ENCODE data around the gene SLC9A9. TPM values are rescaled to one million over a fixed set of nuclear protein-coding genes. Genes with fewer than 3 reads are reported as not detected.

Gene SLC9A9
- polyA plus RNA-seq, 3 donors: 5.8 to 6.8 (median 6.4) TPM

DNA sequence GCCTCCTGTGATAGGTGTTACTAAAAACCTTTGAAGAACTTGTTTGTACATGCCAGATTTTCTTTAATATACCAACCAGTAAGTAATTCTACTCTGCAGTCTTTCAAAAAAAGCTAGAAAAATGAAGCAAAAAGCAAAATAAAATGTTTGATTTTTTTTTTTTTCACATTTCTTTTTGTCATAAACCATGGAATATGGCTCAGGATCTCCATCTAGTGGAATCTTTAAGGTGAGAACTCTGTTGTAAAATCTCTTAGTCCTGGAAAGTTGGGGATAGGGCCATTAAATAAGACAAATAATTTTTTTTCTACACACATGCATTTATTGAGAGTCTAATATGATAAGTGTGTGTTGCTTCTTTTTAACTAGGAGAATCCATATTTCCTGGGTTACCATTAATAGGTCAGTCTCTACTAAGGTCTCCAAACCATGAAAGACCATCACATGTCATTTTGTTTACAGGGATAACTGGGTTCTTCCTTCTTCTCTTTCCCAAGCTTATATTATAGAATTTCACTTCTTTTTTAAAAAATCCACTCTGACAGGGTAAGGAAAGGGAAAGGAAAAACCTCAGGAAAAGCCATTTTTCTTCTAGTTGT lies 84.6 kb downstream of the SLC9A9 start:
- no peak for DNase-seq (ENCODE audit: low read depth in 3 of 3, low spot score in 2 of 3)

DNA sequence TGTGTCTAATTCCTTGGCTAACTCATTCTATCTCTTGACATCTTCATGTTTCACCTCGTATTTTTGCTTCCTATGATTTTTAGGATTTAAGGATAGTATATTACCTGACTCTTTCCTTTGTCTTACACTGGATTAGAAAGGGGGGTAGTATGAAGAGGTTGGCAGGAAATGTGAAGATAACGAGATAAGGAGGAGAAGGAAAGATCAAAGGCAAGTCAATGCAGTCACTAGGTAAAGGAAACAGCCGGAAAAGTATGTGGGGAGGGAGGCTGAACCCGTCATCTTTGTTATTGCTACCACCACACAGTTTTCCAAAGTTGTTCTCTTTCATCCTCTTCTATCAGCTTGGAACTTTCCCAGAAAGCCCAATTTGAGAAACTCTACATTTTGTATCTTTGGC lies 90.6 kb downstream of the SLC9A9 start:
- DNase-seq (ENCODE audit: low read depth in 3 of 3, low spot score in 2 of 3): no peak

DNA sequence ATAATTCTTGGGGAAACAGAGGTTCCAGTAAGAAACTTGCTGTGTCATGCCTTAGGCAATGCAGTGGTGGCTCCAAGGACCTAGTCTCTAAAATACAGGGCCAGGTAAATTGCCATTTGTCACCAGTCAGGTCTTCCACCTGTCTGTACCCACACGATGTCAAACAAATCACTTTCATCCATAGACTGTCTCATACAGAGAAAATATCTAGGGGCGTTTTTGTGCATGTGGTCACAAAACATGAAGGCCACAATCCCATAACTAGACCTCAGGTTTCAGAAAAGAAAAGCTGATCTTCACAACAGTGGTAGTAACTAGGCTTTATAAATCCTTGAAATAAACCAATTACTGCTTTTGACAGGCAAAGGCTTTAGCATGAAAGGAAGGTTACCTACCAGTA lies 92.3 kb downstream of the SLC9A9 start:
- DNase-seq (ENCODE audit: low read depth in 3 of 3, low spot score in 2 of 3): no peak

DNA sequence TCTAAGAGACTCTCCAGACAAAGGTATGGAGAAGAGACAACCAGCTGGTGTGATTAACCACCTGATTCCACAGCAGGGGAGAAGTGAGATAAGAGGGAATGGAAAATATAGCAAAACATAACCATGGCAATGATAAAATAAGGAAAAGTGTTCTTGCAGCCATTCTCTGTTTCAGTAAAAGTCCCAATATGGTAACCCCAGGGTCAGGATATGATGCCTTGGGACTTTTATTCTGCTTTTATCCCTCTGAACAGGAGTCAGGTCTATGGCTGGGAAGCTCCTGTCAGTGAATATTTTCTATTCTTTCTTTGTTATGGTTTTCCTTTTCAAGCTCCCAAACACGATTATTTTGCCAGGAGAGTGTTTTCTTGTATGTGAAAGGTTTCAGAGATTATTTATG lies 94.2 kb downstream of the SLC9A9 start:
- DNase-seq (ENCODE audit: low read depth in 3 of 3, low spot score in 2 of 3): no peak

DNA sequence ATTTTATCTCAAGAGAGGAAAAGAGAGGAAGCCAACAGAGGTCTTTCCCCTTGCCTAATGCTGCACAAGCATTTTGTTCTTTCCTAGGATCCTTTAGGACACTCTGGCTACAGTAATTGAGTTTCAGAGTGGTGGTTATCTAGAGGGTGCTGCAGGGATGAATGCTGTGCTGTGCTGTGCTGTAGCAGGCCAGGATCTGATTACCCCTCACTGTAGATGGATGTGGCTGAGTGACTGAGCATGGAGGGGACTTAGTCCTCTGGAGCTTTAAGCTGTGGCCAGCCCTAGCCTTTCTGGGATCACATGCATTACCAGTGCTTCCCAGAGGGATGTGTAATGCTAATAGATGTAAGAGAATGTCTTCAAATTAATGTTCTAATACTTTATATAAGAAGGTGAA lies 94.8 kb downstream of the SLC9A9 start:
- DNase-seq (ENCODE audit: low read depth in 3 of 3, low spot score in 2 of 3): no peak

DNA sequence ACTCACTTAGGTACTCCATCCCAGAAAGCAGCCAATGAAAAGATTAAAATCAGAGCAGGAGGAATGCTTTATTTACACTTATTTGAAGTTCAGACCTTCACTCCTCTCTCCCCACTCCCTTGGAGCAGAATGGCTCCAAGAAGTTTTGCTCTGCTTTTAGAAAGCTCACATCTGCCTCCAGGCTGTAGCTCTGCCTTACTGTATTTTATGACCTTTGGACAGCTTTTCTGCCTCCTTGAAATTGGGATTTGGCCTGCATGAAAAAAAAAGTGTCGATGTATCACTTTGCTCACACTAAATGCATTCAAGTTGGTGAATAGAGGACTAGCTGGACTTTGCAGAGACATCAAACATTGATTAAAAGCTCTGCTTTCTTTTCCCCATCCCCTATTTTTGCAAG lies 95.3 kb downstream of the SLC9A9 start:
- no peak for DNase-seq (ENCODE audit: low read depth in 3 of 3, low spot score in 2 of 3)

DNA sequence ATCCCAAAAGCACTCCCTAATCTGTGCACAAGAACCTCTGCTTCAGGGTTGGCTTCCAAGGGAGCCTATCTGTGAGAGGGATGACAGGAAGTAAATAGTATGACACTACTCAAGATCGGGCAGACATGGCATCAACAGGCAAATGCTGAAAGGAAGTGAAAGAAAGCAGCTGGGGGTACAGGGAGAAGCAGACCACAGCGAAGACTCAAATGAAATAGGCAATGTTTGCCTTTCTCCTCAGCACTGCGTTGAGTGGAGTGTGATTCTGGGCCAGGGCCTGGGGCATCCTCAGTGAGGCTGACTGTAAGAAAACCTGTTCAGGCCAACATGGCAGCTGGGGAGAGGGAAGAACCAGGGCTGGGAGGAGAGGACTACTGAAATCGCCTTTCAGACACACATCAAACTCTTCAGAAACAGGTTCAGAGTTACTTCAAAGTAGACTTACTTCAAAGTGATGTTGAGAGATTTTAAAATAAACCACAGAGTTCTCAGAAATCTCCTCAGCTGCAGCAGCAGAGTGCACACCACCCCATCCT lies 96.6 kb downstream of the SLC9A9 start:
- no peak for DNase-seq (ENCODE audit: low read depth in 3 of 3, low spot score in 2 of 3)

DNA sequence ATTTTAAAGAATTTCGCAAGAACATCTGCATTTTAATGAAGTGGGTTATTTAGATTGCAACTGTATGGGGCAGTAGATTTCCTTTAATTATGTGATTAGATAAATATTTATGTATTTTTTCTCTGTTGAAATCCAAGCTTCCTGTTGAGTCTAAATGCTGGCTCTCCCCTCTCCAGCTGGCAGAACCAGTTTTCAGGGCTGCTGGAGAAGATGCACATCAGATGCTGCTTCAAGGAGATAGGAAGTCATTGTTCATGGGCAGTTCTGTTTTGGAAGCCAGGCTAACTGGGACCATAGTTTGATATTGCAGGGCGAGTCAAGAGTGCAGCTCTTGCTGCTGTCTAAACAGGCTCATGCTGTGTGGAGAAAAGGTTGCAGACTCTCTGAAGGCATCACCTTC lies 97.4 kb downstream of the SLC9A9 start:
- no peak for DNase-seq (ENCODE audit: low read depth in 3 of 3, low spot score in 2 of 3)

DNA sequence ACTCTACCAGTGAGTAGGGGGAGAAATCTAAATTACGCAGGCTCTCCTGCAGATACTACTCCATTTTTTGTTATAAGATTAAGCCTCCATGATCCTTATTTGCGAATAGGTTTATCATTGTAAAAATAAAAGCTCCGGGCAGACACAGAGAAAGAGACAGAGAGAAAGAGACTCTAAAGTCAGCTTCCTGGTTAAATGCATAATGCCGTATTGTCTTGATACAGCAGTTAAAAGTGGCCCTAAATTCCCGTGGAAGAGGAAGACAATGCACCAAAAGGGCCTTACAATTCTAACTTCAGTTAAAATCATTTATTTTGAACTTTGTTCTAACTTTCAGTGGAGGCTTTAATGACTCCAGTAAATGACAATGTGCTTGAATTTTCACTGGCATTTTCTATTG lies 98.3 kb downstream of the SLC9A9 start:
- DNase-seq (ENCODE audit: low read depth in 3 of 3, low spot score in 2 of 3): no peak

DNA sequence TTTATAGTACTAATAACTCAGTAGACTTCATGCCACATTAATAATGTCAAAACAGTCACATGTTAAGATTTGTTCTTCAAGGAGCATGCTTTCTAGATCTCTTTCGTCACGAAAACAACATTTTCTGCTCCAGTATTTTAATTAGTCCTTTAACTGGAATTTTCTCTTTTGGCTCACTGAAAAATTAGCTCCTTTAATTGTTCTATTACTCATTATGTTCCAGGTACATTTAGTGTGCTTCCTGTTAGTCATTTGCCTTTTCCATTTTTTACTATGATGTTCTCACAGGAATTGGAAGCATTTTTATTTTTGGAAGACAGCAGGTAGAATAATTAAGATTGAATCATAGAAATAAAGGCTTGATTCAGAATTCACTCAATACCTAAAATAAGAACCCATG lies 111.2 kb downstream of the SLC9A9 start:
- DNase-seq (ENCODE audit: low read depth in 3 of 3, low spot score in 2 of 3): no peak

DNA sequence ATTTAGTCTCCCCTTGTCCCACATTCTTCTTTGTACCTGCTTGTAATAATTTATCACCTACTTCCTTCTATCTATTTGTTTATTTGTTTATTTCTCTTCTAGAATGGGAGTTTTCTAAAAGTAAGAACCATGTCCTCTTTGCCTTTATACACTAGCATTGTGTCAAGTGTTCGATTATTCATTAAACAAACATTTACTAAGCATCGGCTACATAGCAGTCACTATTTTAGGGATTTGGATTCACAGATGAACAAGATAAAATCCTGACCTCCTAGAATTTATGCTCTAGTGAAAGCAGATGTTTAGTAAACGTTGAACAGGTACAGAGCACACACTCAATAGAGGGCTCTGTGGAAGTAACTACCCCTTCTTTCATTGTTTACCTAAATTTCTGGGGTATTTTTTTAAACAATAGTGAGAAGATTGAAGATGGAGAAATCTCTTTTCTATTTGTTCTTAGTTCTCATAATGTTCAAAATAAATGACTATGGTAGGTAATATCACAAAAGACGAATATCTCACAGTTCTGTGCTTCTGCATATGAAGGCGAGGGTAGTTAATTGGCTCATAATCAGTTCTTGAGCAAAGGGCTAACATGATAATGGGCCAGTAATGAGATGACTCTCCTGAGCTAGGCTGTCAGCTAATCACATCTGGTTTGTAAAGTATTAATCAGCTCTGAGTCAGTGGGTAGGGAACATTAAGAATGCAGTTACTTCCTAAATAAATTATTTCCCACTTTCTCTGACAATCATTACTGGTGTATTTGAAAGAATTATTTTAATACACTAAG lies 111.9 kb downstream of the SLC9A9 start:
- DNase-seq (ENCODE audit: low read depth in 3 of 3, low spot score in 2 of 3): no peak

DNA sequence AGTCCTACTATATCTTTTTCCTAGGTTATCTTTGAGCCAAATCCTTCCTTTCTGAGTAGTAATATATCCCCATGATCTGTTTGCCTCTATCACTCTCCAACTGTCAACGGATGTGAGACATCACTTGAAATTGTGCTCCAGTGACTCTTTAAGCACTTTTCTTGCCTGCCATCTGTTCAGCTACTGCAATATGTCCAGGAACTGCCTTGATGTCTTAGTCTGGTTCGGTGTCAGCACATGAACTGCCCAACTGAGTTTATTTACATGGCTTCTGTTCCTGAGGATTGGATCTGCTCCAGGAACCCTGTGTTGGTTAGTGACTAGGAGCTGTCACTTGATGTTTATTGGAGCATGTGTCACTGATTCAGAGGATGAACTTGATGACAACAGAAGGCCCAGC lies 116.5 kb downstream of the SLC9A9 start:
- no peak for DNase-seq (ENCODE audit: low read depth in 3 of 3, low spot score in 2 of 3)

DNA sequence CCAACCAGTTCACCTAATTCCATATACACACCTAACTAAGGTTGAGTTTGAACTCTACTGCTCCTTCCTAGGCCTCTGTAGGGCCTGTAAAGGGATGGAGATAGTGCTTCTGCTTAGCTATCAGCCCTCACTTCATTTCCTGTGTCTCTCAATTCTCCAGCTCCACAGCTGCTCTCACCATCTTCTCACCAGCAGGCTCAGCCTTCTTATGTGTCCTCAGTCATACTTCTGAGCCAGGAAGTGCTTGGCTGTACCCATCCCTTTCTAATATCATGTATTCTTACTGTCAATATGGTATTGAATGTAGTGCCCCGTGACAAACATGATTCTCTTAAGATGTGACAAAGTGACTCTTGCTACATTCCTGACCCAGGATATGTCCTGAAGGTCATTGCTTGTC lies 116.9 kb downstream of the SLC9A9 start:
- no peak for DNase-seq (ENCODE audit: low read depth in 3 of 3, low spot score in 2 of 3)

DNA sequence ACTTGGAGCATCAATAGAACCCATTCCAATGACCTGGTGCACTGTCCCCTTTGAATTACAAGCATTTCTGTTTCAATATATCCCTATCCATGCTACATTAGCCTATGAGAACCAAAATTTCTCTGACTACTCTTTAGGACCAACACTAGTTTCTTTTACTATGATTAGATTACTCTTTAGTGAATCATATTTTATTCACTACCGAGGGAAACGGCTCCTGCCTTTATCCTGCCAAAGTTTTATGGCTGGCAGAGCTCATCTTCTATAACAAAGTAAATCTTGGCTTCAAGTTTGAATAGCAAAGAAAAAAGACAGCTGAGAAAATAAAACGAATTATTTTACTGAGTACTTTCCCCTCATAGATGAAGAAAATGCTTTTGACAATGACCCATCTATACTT lies 120.9 kb downstream of the SLC9A9 start:
- DNase-seq (ENCODE audit: low read depth in 3 of 3, low spot score in 2 of 3): no peak

DNA sequence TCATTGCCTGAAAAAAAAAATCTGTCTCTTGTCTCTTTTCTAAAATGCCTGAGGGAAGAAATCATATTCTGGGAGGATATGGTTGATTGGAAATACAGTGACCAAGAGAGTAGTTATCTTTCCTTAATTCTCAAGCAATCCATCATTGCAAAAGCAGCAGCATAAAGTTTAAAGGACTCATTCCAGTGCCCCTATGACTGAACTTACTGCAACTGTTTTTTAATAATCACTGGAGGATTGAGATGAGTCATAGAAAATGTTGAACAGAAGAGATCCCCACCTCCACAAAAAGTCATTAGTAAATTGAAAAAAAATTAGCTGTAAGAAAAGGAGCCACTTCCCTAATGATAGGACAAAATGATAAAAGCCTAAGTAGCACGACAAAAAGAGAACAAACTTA lies 121.5 kb downstream of the SLC9A9 start:
- DNase-seq (ENCODE audit: low read depth in 3 of 3, low spot score in 2 of 3): no peak

DNA sequence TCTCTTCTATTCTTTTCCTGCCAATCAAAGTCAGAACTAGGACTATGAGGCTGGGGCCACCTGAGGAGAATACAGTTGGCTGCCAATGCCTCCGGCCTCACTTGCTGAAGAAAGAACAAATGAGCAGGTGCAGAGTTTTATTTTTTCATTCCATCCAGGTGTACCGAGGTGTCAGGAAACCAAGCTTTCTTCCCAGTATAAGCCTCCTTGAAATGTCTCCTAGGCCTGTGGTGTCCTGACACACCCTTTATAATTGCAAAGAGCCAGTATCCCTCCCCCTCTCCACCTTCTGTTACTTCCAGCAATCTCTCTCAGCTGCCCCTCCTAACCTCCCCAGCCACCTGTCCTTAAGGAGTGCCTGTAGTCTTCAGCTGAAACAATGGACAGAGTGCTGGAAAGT lies 127.9 kb downstream of the SLC9A9 start:
- DNase-seq (ENCODE audit: low read depth in 3 of 3, low spot score in 2 of 3): no peak

DNA sequence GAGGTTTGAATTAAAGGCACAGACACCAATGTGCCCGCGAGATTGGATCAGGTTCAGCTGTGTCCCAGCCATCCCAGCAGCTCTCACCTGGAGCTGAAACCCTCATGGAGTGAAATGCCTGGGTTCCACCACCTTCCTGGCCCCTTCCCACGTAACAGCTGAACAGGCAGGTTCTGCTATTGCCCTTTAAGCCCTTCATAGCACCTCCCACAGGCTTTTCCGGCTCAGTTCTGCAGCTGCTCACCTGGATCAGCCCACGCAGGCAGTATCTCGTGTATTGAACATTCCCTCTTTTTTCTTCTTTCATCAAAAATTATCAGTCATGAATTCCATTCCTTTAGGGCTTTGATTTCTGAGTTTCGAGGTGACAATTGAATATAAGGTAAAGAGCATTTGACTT lies 129.8 kb downstream of the SLC9A9 start:
- DNase-seq (ENCODE audit: low read depth in 3 of 3, low spot score in 2 of 3): no peak

DNA sequence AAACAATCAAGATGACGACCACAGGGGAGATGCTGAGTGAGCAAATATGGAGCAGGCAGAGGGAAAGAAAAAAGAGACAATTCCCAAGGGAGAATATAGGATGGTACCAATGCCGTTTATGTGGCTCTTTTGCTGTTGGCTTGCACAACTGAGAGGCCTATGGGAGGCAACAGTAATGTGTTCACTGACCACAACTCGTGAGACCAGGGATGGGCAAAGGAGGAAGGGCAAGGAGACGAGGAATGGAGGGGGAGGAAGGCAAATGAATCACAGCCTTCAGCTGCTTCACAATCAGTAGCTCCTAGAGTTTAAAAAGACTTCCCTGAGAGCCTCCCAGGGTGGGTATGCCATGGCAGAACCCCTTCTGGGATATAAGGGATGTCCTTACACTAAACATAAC lies 131.5 kb downstream of the SLC9A9 start:
- no peak for DNase-seq (ENCODE audit: low read depth in 3 of 3, low spot score in 2 of 3)

DNA sequence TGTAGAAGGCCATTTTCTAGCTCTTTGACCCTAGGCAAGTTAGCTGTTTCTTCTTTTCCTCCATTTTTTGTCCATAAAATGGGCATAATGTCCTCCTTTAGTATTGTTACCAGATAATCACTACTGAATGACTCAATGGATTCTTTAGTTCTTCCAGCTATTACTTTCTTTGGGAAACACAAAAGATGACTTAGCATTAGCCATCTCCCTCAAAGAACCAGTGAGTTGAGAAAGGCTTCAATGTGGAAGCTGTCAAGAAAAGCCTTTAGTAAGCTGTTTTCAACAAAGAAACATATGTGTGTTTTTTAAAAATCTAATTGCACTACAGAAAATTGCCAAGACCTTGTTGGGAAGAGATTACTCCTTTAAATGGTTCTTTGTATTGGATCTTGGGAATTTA lies 135.7 kb downstream of the SLC9A9 start:
- no peak for DNase-seq (ENCODE audit: low read depth in 3 of 3, low spot score in 2 of 3)

DNA sequence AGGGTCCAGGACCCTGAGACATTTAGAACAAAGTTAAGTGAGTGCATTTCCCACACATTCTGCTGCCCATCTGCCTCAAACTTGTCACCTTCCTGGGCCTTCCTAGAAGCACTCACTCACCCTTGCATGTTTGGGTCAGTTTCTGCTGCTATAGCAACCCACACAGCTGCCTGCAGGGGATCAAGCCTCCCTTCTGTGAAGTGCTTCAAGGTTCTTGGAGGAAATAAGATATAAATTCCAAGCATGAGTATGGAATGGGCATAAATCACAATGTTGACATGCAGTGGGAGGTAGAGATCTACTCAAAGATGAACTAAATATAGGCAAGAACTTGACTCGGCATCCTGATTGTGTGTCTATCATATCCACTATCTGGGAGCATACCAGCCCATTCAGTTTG lies 140.4 kb downstream of the SLC9A9 start:
- no peak for DNase-seq (ENCODE audit: low read depth in 3 of 3, low spot score in 2 of 3)

DNA sequence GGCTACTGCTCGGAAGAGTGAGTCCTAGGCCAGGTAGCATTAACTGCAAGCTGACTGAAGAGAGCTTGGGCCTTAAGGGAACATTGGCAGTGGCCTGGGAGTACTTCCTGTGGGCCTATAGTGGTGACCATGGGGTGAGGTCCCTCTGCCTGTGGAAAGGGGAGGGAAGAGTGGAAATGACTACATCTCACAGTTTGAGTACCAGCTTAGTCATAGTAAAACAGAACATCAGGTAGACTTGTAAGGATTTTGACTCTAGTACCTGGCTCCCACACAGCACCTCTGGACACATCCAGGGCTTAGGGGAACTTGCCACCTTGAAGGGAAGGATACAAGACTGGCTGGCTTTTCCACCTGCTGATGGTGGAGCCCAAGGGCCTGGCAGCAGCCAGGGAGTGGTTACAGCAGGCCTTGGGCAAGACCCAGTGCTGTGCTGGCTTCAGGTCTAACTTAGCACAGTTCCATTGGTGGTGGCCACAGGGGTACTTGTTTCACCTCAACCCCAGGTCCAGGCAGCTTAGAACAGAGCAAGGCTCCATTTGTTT lies 147.8 kb downstream of the SLC9A9 start:
- no peak for DNase-seq (ENCODE audit: low read depth in 3 of 3, low spot score in 2 of 3)

DNA sequence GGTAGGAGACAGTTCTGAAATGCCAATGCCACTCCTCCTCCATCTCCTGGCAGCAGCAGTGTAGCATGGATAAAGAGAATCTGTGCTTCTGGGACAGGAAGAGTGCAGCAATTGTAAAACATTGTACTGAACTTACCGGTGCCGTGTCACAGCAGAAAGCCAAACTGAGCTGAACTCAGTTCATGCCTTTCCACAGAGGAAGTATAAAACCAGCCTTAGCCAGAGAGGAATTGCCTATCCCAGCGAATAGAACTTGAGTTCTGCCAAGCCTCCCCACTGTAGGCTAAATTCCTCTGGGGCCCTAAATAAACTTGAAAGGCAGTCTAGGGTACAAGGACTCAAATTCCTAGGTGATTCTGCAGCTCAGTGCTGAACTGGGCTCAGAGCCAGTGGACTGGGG lies 148.8 kb downstream of the SLC9A9 start:
- DNase-seq (ENCODE audit: low read depth in 3 of 3, low spot score in 2 of 3): no peak
